IMR-90 (cell line): ENCODE data around the gene CDH12. TPM values are rescaled to one million over a fixed set of nuclear protein-coding genes. Genes with fewer than 3 reads are reported as not detected.

ENCODE experiments used
- ATAC-seq: fragments of 200-7000 bp; cut with Tn5 transposase; 2 replicates; pipeline ENCODE4 v1.9.1; 2020; ENCODE audit warnings: low read depth, mild to moderate bottlenecking, moderate library complexity
- BruUV-seq: library from RNA; stranded (reverse); fragments of 400-500 nt; replicated peaks from 2 replicates; lab custom pipeline; 2021; lab: Mats Ljungman, UMichigan
- CTCF ChIA-PET: fragments of 300-600 bp; formaldehyde crosslinking; extraction: SDS; loops from one replicate; lab custom pipeline; 2021; ENCODE audit warnings: antibody characterized with exemption; lab: Yijun Ruan, JAX
- POLR2A ChIA-PET: fragments of 300-600 bp; sonication (Branson Sonifier 250); formaldehyde crosslinking; loops from one replicate; lab custom pipeline; 2022; ENCODE audit warnings: antibody characterized with exemption; ENCODE audit not compliant: unreplicated experiment; lab: Charles Lee
- DNase-seq: peaks from one replicate; pipeline ENCODE4 v3.0.0; 2013
- H2AFZ ChIP-seq: replicated peaks from 2 replicates; pipeline ENCODE3; 2013; ENCODE audit warnings: low read length, mild to moderate bottlenecking; ENCODE audit not compliant: poor library complexity
- H2AK5ac ChIP-seq: 2 replicates; pipeline ENCODE4 v1.6.1; 2013; ENCODE audit warnings: low read depth, low read length, inconsistent platforms
- H2AK9ac ChIP-seq: replicated peaks from 2 replicates; pipeline ENCODE3; 2013; ENCODE audit warnings: mild to moderate bottlenecking, low read depth, low read length, moderate library complexity; ENCODE audit not compliant: poor library complexity
- H2BK120ac ChIP-seq: 2 replicates; pipeline ENCODE4 v1.6.1; 2013; ENCODE audit warnings: low read depth, low read length, inconsistent platforms
- H2BK15ac ChIP-seq: 3 replicates; pipeline ENCODE4 v1.6.1; 2013; ENCODE audit warnings: low read depth, low read length, inconsistent platforms
- H2BK20ac ChIP-seq: 2 replicates; pipeline ENCODE4 v1.6.1; 2013; ENCODE audit warnings: low read depth, mild to moderate bottlenecking, inconsistent platforms, low read length, moderate library complexity
- H2BK5ac ChIP-seq: 2 replicates; pipeline ENCODE4 v1.6.1; 2013; ENCODE audit warnings: mild to moderate bottlenecking, low read depth, low read length, inconsistent platforms; ENCODE audit not compliant: poor library complexity, severe bottlenecking
- H3K14ac ChIP-seq: replicated peaks from 2 replicates; pipeline ENCODE4 v1.6.1; 2013; ENCODE audit warnings: low read depth, low read length, inconsistent platforms
- H3K18ac ChIP-seq: 2 replicates; pipeline ENCODE4 v1.6.1; 2013; ENCODE audit warnings: low read depth, low read length, control low read depth
- H3K23ac ChIP-seq: 2 replicates; pipeline ENCODE4 v1.6.1; 2013; ENCODE audit warnings: low read depth, low read length, inconsistent platforms
- H3K27ac ChIP-seq: 2 replicates; pipeline ENCODE4 v1.5.1; 2013; ENCODE audit warnings: mild to moderate bottlenecking, control low read depth, low read length; ENCODE audit not compliant: insufficient read depth
- H3K27me3 ChIP-seq: 2 replicates; pipeline ENCODE4 v1.6.1; 2013; ENCODE audit warnings: low read length; ENCODE audit not compliant: control insufficient read depth, insufficient read depth
- H3K36me3 ChIP-seq: 2 replicates; pipeline ENCODE4 v1.6.1; 2013; ENCODE audit warnings: low read length, mixed read lengths; ENCODE audit not compliant: control insufficient read depth, insufficient read depth
- H3K4ac ChIP-seq: 2 replicates; pipeline ENCODE4 v1.6.1; 2013; ENCODE audit warnings: low read depth, low read length, inconsistent platforms
- H3K4me1 ChIP-seq: 2 replicates; pipeline ENCODE4 v1.6.1; 2013; ENCODE audit warnings: low read length, mixed read lengths; ENCODE audit not compliant: control insufficient read depth, insufficient read depth
- H3K4me2 ChIP-seq: 2 replicates; pipeline ENCODE4 v1.6.1; 2013; ENCODE audit warnings: low read depth, mild to moderate bottlenecking, control low read depth, low read length, moderate library complexity
- H3K4me3 ChIP-seq: 2 replicates; pipeline ENCODE4 v1.5.1; 2013; ENCODE audit warnings: low read depth, mild to moderate bottlenecking, control low read depth, low read length, moderate library complexity; ENCODE audit not compliant: insufficient read depth
- H3K56ac ChIP-seq: 2 replicates; pipeline ENCODE4 v1.6.1; 2013; ENCODE audit warnings: low read length, inconsistent platforms; ENCODE audit not compliant: insufficient read depth; ENCODE audit errors: extremely low read depth
- H3K79me1 ChIP-seq, 2 experiments: 2 replicates each; pipeline ENCODE4 v1.6.1; 2013; ENCODE audit warnings: low read length in 2 of 2, inconsistent platforms in 1 of 2, low read depth in 1 of 2
- H3K9ac ChIP-seq: 2 replicates; pipeline ENCODE4 v1.6.1; 2013; ENCODE audit warnings: low read depth, low read length, control low read depth
- H3K9me1 ChIP-seq: 2 replicates; pipeline ENCODE4 v1.6.1; 2013; ENCODE audit warnings: low read length, inconsistent platforms; ENCODE audit not compliant: insufficient read depth
- H3K9me3 ChIP-seq: 2 replicates; pipeline ENCODE4 v1.6.1; 2013; ENCODE audit warnings: low read length; ENCODE audit not compliant: control insufficient read depth, insufficient read depth
- H4K20me1 ChIP-seq: 2 replicates; pipeline ENCODE4 v1.6.1; 2013; ENCODE audit warnings: low read length, inconsistent platforms; ENCODE audit not compliant: insufficient read depth
- H4K5ac ChIP-seq: 2 replicates; pipeline ENCODE4 v1.6.1; 2013; ENCODE audit warnings: mild to moderate bottlenecking, low read depth, low read length, control low read depth
- H4K8ac ChIP-seq, 2 experiments: 2 replicates each; pipeline ENCODE4 v1.6.1; 2013; ENCODE audit warnings: low read depth in 2 of 2, low read length in 2 of 2, control low read depth in 1 of 2, inconsistent platforms in 1 of 2
- H4K91ac ChIP-seq: 2 replicates; pipeline ENCODE4 v1.6.1; 2013; ENCODE audit warnings: low read depth, low read length, inconsistent platforms; ENCODE audit not compliant: insufficient read depth
- CEBPB ChIP-seq: IDR thresholded peaks from 2 replicates; pipeline ENCODE4 v1.6.1; 2012; ENCODE audit warnings: low read depth, low read length, improper control_type of control experiment
- MAFK ChIP-seq: IDR thresholded peaks from 2 replicates; pipeline ENCODE4 v1.6.1; 2012; ENCODE audit warnings: low read depth, low read length, improper control_type of control experiment
- MXI1 ChIP-seq: IDR thresholded peaks from 2 replicates; pipeline ENCODE4 v1.6.1; 2012; ENCODE audit warnings: low read depth, mild to moderate bottlenecking, low read length, moderate library complexity, borderline replicate concordance
- RCOR1 ChIP-seq: IDR thresholded peaks from 2 replicates; pipeline ENCODE4 v1.6.1; 2012; ENCODE audit warnings: mild to moderate bottlenecking, low read length, improper control_type of control experiment; ENCODE audit not compliant: insufficient replicate concordance
- SMC3 ChIP-seq: fragments of 150-350 bp; IDR thresholded peaks from 2 replicates; pipeline ENCODE4 v1.6.1; 2016; ENCODE audit warnings: low read depth, mild to moderate bottlenecking, antibody characterized with exemption, low read length, moderate library complexity
- WGBS, 2 experiments: methylation state at CpG; one replicate each; pipeline versions ENCODE4 v1.1.5 to v1.1.7; 2013; ENCODE audit warnings: missing lambda C conversion rate in 2 of 2; ENCODE audit not compliant: insufficient read length in 1 of 2; ENCODE audit errors: extremely low coverage in 2 of 2; 5-methylcytosine and 5-hydroxymethylcytosine counted together
- dilution Hi-C: fragments of 300-500 bp; cut with HindIII; formaldehyde crosslinking; loops from one replicate; pipeline ENCODE4 v1.14.3; 2018; ENCODE audit warnings: low sequenced_read_pairs; ENCODE audit not compliant: unreplicated experiment
- in situ Hi-C: fragments of 300-500 bp; cut with MboI; formaldehyde crosslinking; loops from 3 replicates; pipeline ENCODE4 v1.14.3; 2019; ENCODE audit warnings: low sequenced_read_pairs, inconsistent platforms, mixed read lengths
- intact Hi-C: fragments of 100-400 bp; cut with micrococcal nuclease; formaldehyde crosslinking; loops from 2 replicates; pipeline ENCODE4 v1.10.0; 2022
- polyA plus RNA-seq, 3 experiments: library from polyadenylated mRNA; depleted of rRNA; stranded (reverse); fragments of >200 nt; gene quantifications; 2 replicates each; pipeline ENCODE4 v1.2.3, GENCODE V29; 2012; ENCODE audit warnings: low replicate concordance in 1 of 3
- total RNA-seq: library from RNA; depleted of rRNA; stranded (reverse); fragments of >200 nt; gene quantifications from 2 replicates; pipeline ENCODE4 v1.2.3, GENCODE V29; 2012
- TF ChIP-seq, protein P1 (sequence below): conservative IDR thresholded peaks from 2 replicates; pipeline ENCODE4 v1.5.1; 2012; ENCODE audit warnings: mild to moderate bottlenecking, low read depth, low read length, improper control_type of control experiment

The CDH12 gene
- total and polyA plus RNA-seq, 2 of the 4 experiments (the other 2 are of a cell fraction), result not detected

- no peak overlapping the region for H3K4me2 ChIP-seq
- intact Hi-C loops (no loop called here), in situ Hi-C loops (no loop called here), dilution Hi-C loops (no loop called here)
- no peak overlapping the region for H2BK5ac ChIP-seq
- no peak overlapping the region for H2AFZ ChIP-seq
- H3K56ac ChIP-seq, result no peak overlapping the region
- no CpG with 5 or more reads among the region's 3 CpGs for WGBS, 2 experiments
- H3K27me3 ChIP-seq, result no peaks in the 10 kb centered on the region
- no peak overlapping the region for H2BK120ac ChIP-seq
- H3K9me3 ChIP-seq, result no peaks in the 10 kb centered on the region
- no peak overlapping the region for H3K14ac ChIP-seq
- TF ChIP-seq SMC3, result no peak
- TF ChIP-seq MAFK, result no peak
- no peak for TF ChIP-seq MXI1
- TF ChIP-seq, protein P1, sequence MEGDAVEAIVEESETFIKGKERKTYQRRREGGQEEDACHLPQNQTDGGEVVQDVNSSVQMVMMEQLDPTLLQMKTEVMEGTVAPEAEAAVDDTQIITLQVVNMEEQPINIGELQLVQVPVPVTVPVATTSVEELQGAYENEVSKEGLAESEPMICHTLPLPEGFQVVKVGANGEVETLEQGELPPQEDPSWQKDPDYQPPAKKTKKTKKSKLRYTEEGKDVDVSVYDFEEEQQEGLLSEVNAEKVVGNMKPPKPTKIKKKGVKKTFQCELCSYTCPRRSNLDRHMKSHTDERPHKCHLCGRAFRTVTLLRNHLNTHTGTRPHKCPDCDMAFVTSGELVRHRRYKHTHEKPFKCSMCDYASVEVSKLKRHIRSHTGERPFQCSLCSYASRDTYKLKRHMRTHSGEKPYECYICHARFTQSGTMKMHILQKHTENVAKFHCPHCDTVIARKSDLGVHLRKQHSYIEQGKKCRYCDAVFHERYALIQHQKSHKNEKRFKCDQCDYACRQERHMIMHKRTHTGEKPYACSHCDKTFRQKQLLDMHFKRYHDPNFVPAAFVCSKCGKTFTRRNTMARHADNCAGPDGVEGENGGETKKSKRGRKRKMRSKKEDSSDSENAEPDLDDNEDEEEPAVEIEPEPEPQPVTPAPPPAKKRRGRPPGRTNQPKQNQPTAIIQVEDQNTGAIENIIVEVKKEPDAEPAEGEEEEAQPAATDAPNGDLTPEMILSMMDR, result no peak
- TF ChIP-seq CEBPB, result no peak
- no peak for TF ChIP-seq RCOR1
- POLR2A ChIA-PET, result no interaction called here
- no peak overlapping the region for H3K27ac ChIP-seq
- ATAC-seq, result no peak
- H3K9ac ChIP-seq, result no peak overlapping the region
- no peak for DNase-seq
- H4K91ac ChIP-seq, result no peak overlapping the region
- H3K4ac ChIP-seq, result no peak overlapping the region
- CTCF ChIA-PET, result interaction anchor here (1.6 kb wide), 1 partner anchor 14 kb away, joined by 3 read pairs; no protein-coding TSS in a partner anchor
- no peak overlapping the region for H2BK20ac ChIP-seq
- no peaks in the 10 kb centered on the region for H3K9me1 ChIP-seq
- no peak overlapping the region for H2AK5ac ChIP-seq
- H3K18ac ChIP-seq, result no peak overlapping the region
- H4K8ac ChIP-seq, result no peak overlapping the region
- no peak overlapping the region for H4K5ac ChIP-seq
- no TSS peak for BruUV-seq
- no peak overlapping the region for H2AK9ac ChIP-seq
- H4K20me1 ChIP-seq, result no peaks in the 10 kb centered on the region
- no peaks in the 10 kb centered on the region for H3K79me1 ChIP-seq
- H3K4me1 ChIP-seq, result no peaks in the 10 kb centered on the region
- H3K36me3 ChIP-seq, result no peaks in the 10 kb centered on the region
- H3K23ac ChIP-seq, result no peak overlapping the region
- H3K4me3 ChIP-seq, result no peak overlapping the region
- no peak overlapping the region for H2BK15ac ChIP-seq
Observed at GRCh38 chr5:22354956-22355355, 498.2 kb downstream of the CDH12 start.
